ENCODE data around the gene TSPAN5. TPM values are rescaled to one million over a fixed set of nuclear protein-coding genes. Genes with fewer than 3 reads are reported as not detected.

Gene TSPAN5
- total and polyA plus RNA-seq, 11 donors: 1.0 to 10.2 (median 5.6) TPM

GRCh38 chr4:98662055-98662453 is 3.6 kb upstream of the TSPAN5 start:
- peaks cover 0 to 39% (median 11%) of the 10 kb centered on the region in 12 donors for H3K4me1 ChIP-seq
- peaks cover 0 to 9% (median 0%) of the 10 kb centered on the region in 9 donors for H3K27me3 ChIP-seq
- no peaks in the 10 kb centered on the region for H3K36me3 ChIP-seq
- TF ChIP-seq POLR2A (IDR thresholded peaks at IDR 0.05): no peak
- TF ChIP-seq CTCF (IDR thresholded peaks at IDR 0.05): no peak
- intact Hi-C loops (cut with DNase I): no loop called here
- no peaks in the 10 kb centered on the region for H3K9me3 ChIP-seq
- no peak overlapping the region for H3K27ac ChIP-seq
- no peak overlapping the region for H3K4me3 ChIP-seq
- 86 to 91% (median 90%) methylated on average over 4 of the region's 4 CpGs for WGBS, 4 donors
- DNase-seq (no peak), ATAC-seq (no peak)

- Histone ChIP-seq H3K4me3 (no peak overlapping the region), H3K27ac (no peak overlapping the region), H3K27me3 (peaks cover 0 to 11% (median 0%) of the 10 kb centered on the region in 9 donors), H3K36me3 (no peaks in the 10 kb centered on the region), H3K9me3 (no peaks in the 10 kb centered on the region), H3K4me1 (peaks cover 0 to 44% (median 13%) of the 10 kb centered on the region in 12 donors)
- intact Hi-C loops (cut with DNase I): no loop called here
- TF ChIP-seq POLR2A (IDR thresholded peaks at IDR 0.05): no peak
- TF ChIP-seq CTCF (IDR thresholded peaks at IDR 0.05): no peak
- DNase-seq (no peak), ATAC-seq (no peak)
- WGBS, 4 donors: 86 to 92% (median 90%) methylated on average over 3 of the region's 3 CpGs
These were observed 3.1 kb upstream of the TSPAN5 start for GRCh38 chr4:98661371-98662054.

- peak; percentile 41 to 74 (median 58) for ATAC-seq
- intact Hi-C loops (cut with DNase I): loop anchor here in 1 of 10 donors (10.0 kb wide), 2 partner anchors 195 to 335 kb away; partner anchors contain the start of gene METAP1
- TF ChIP-seq CTCF (IDR thresholded peaks at IDR 0.05) (no peak), POLR2A (IDR thresholded peaks at IDR 0.05) (no peak)
- H3K4me1 ChIP-seq: peaks cover 0 to 48% (median 13%) of the 10 kb centered on the region in 12 donors
- no peaks in the 10 kb centered on the region for H3K9me3 ChIP-seq
- WGBS, 4 donors: 61 to 69% (median 66%) methylated on average over 7 of the region's 7 CpGs
- no peaks in the 10 kb centered on the region for H3K36me3 ChIP-seq
- H3K4me3 ChIP-seq: peak overlapping the region in 4 of 12 donors; percentile 61 to 98 (median 82)
- peak overlapping the region in 9 of 12 donors; percentile 49 to 80 (median 64) for H3K27ac ChIP-seq
- no peak for DNase-seq
- peaks cover 0 to 14% (median 0%) of the 10 kb centered on the region in 9 donors for H3K27me3 ChIP-seq
These were observed 1.5 kb upstream of the TSPAN5 start for GRCh38 chr4:98659741-98660462.

- TF ChIP-seq CTCF (IDR thresholded peaks at IDR 0.05) (no peak), POLR2A (IDR thresholded peaks at IDR 0.05) (no peak)
- Histone ChIP-seq H3K4me1 (peaks cover 0 to 48% (median 13%) of the 10 kb centered on the region in 12 donors), H3K4me3 (peak overlapping the region; percentile 58 to 98 (median 70)), H3K27ac (peak overlapping the region in 9 of 12 donors; percentile 56 to 80 (median 76)), H3K36me3 (no peaks in the 10 kb centered on the region), H3K9me3 (no peaks in the 10 kb centered on the region), H3K27me3 (peaks cover 0 to 14% (median 0%) of the 10 kb centered on the region in 9 donors)
- intact Hi-C loops (cut with DNase I): loop anchor here in 1 of 10 donors (10.0 kb wide), 2 partner anchors 194 to 336 kb away; partner anchors contain the start of gene METAP1
- 13 to 19% (median 16%) methylated on average over 17 of the region's 17 CpGs for WGBS, 4 donors
- ATAC-seq (peak in 2 of 4 donors; percentile 8 to 33), DNase-seq (no peak)
These were observed 738 bp upstream of the TSPAN5 start for GRCh38 chr4:98659106-98659592.

Data from heart left ventricle (tissue), 16 donors.